COR-L47 (cell line): ENCODE results near the gene OR10AD1.
"Not testable (repeated sequence)": the region's sequence is repeated elsewhere in the genome, so short reads cannot be mapped to it uniquely, and the experiment has no call there.

ENCODE experiments used
- DNase-seq: peaks from one replicate; lab custom pipeline; 2025; lab: John Stamatoyannopoulos, UW

Gene OR10AD1

GRCh38 chr12:48203192-48203591, at the start of gene OR10AD1:
Gene OR10AD1, minus strand, starts transcription at chr12:48203292. Its CDS starts 0 bp downstream, at chr12:48203292.
- no peak for DNase-seq

- no peak for DNase-seq
These were observed 44.3 kb upstream of the OR10AD1 start for GRCh38 chr12:48247181-48247966.

GRCh38 chr12:48237162-48237561, 34.1 kb upstream of the OR10AD1 start:
- no peak for DNase-seq

GRCh38 chr12:48235796-48236333, 32.8 kb upstream of the OR10AD1 start:
- no peak for DNase-seq

- not testable (repeated sequence) for DNase-seq
These were observed 28.3 kb upstream of the OR10AD1 start for GRCh38 chr12:48231169-48231958.

GRCh38 chr12:48224533-48224932, 21.4 kb upstream of the OR10AD1 start:
- DNase-seq: not testable (repeated sequence)

GRCh38 chr12:48221645-48222044, 18.6 kb upstream of the OR10AD1 start:
- DNase-seq: no peak

- no peak for DNase-seq
These were observed 17.6 kb upstream of the OR10AD1 start for GRCh38 chr12:48220701-48221100.

- no peak for DNase-seq
These were observed 16.5 kb upstream of the OR10AD1 start for GRCh38 chr12:48219631-48220030.

- DNase-seq: no peak
These were observed 13.7 kb upstream of the OR10AD1 start for GRCh38 chr12:48216785-48217184.

- DNase-seq: not testable (repeated sequence)
These were observed 6.4 kb upstream of the OR10AD1 start for GRCh38 chr12:48209495-48209894.

GRCh38 chr12:48202766-48203165, 326 bp downstream of the OR10AD1 start:
- DNase-seq: no peak

GRCh38 chr12:48201516-48201915, 1.6 kb downstream of the OR10AD1 start:
- no peak for DNase-seq

GRCh38 chr12:48201091-48201490, 2.0 kb downstream of the OR10AD1 start:
- no peak for DNase-seq

- no peak for DNase-seq
These were observed 3.3 kb downstream of the OR10AD1 start for GRCh38 chr12:48199774-48200221.

- DNase-seq: no peak
These were observed 4.1 kb downstream of the OR10AD1 start for GRCh38 chr12:48198985-48199384.

GRCh38 chr12:48198672-48198971, 4.5 kb downstream of the OR10AD1 start:
- no peak for DNase-seq

- peak; percentile 35 for DNase-seq
These were observed 5.0 kb downstream of the OR10AD1 start for GRCh38 chr12:48197971-48198671.

- DNase-seq: no peak
These were observed 5.5 kb downstream of the OR10AD1 start for GRCh38 chr12:48197549-48197970.

GRCh38 chr12:48194799-48195201, 8.3 kb downstream of the OR10AD1 start:
- no peak for DNase-seq

- DNase-seq: no peak
These were observed 9.5 kb downstream of the OR10AD1 start for GRCh38 chr12:48193623-48194022.

- no peak for DNase-seq
These were observed 10.2 kb downstream of the OR10AD1 start for GRCh38 chr12:48192861-48193260.
